SK-N-SH (cell line): Measurements from ENCODE around the gene AFF1. TPM values are rescaled to one million over a fixed set of nuclear protein-coding genes. Genes with fewer than 3 reads are reported as not detected.

Source experiments
- CTCF ChIA-PET: fragments of 300-600, 350-600 bp; formaldehyde crosslinking; extraction: SDS; loops from one replicate; lab custom pipeline; 2021; lab: Yijun Ruan, JAX
- POLR2A ChIA-PET: fragments of 350-600 bp; sonication (Branson Sonifier 250); formaldehyde crosslinking; extraction: SDS; loops from one replicate; lab custom pipeline; 2020; ENCODE audit warnings: antibody characterized with exemption, inconsistent platforms; lab: Yijun Ruan, JAX
- DNase-seq: peaks from one replicate; pipeline ENCODE4 v3.0.0; 2012
- H2AFZ ChIP-seq: fragments of 200-600 bp; sonication (generic); 2 replicates; pipeline ENCODE4 v1.8.1; 2016; ENCODE audit warnings: antibody characterized with exemption, mild to moderate bottlenecking, low read depth
- H3F3A ChIP-seq: fragments of 200-600 bp; sonication (generic); replicated peaks from 2 replicates; pipeline ENCODE3; 2016; ENCODE audit warnings: antibody characterized with exemption, mild to moderate bottlenecking; ENCODE audit not compliant: insufficient read depth
- H3K27ac ChIP-seq, 2 experiments: fragments of 200-500 bp in 1 of 2; fragments of 200-600 bp in 1 of 2; sonication (Bioruptor generic) in 1 of 2; sonication (generic), shearing (Covaris generic) in 1 of 2; 2 replicates each; pipeline versions ENCODE4 v1.5.1 to v1.6.1; 2014 to 2016; ENCODE audit warnings: low read depth in 2 of 2, inconsistent platforms in 1 of 2, low read length in 1 of 2, mild to moderate bottlenecking in 1 of 2, mixed read lengths in 1 of 2
- H3K27me3 ChIP-seq: fragments of 200-600 bp; sonication (generic), shearing (Covaris generic); 2 replicates; pipeline ENCODE4 v1.6.1; 2016; ENCODE audit warnings: mixed run types; ENCODE audit not compliant: insufficient read depth
- H3K36me3 ChIP-seq, 2 experiments: fragments of 200-500 bp in 1 of 2; fragments of 200-600 bp in 1 of 2; sonication (Bioruptor generic) in 1 of 2; sonication (generic) in 1 of 2; replicated peaks in 1 of 2; 2 replicates each; pipeline versions ENCODE3 to v1.5.1; 2014 to 2016; ENCODE audit warnings: low read length in 1 of 2, mild to moderate bottlenecking in 1 of 2; ENCODE audit not compliant: insufficient read depth in 2 of 2, control insufficient read depth in 1 of 2
- H3K4me1 ChIP-seq, 2 experiments: fragments of 200-500 bp in 1 of 2; fragments of 200-600 bp in 1 of 2; sonication (Bioruptor generic) in 1 of 2; sonication (generic), shearing (Covaris generic) in 1 of 2; 2 replicates each; pipeline versions ENCODE4 v1.5.1 to v1.6.1; 2014 to 2016; ENCODE audit warnings: low read depth in 1 of 2, low read length in 1 of 2, mixed run types in 1 of 2; ENCODE audit not compliant: insufficient read depth in 2 of 2, control insufficient read depth in 1 of 2
- H3K4me2 ChIP-seq: fragments of 200-600 bp; sonication (generic), shearing (Covaris generic); 2 replicates; pipeline ENCODE4 v1.6.1; 2017; ENCODE audit warnings: mixed run types
- H3K4me3 ChIP-seq, 2 experiments: fragments of 200-500 bp in 1 of 2; fragments of 200-600 bp in 1 of 2; sonication (Bioruptor generic) in 1 of 2; sonication (generic), shearing (Covaris generic) in 1 of 2; 2 replicates each; pipeline versions ENCODE4 v1.5.1 to v1.8.1; 2014 to 2016; ENCODE audit warnings: low read depth in 2 of 2, inconsistent platforms in 1 of 2, low read length in 1 of 2, mild to moderate bottlenecking in 1 of 2, mixed read lengths in 1 of 2, moderate library complexity in 1 of 2
- H3K79me2 ChIP-seq: fragments of 200-600 bp; sonication (generic); 2 replicates; pipeline ENCODE4 v1.8.1; 2017; ENCODE audit warnings: mild to moderate bottlenecking; ENCODE audit not compliant: insufficient read depth
- H3K9ac ChIP-seq: fragments of 200-600 bp; sonication (generic); 2 replicates; pipeline ENCODE4 v1.6.1; 2017; ENCODE audit warnings: mixed run types
- H3K9me2 ChIP-seq: fragments of 200-600 bp; sonication (generic); 2 replicates; pipeline ENCODE4 v1.6.1; 2017; ENCODE audit warnings: mixed run types
- H3K9me3 ChIP-seq: fragments of 200-600 bp; sonication (generic); 2 replicates; pipeline ENCODE4 v1.6.1; 2017; ENCODE audit warnings: mixed run types, mild to moderate bottlenecking, moderate library complexity
- H4K20me1 ChIP-seq: fragments of 200-600 bp; sonication (generic); 2 replicates; pipeline ENCODE4 v1.6.1; 2017; ENCODE audit warnings: mild to moderate bottlenecking, mixed run types; ENCODE audit not compliant: insufficient read depth
- CHD2 ChIP-seq: fragments of 150-350 bp; IDR thresholded peaks from 2 replicates; pipeline ENCODE4 v1.6.1; 2018; ENCODE audit warnings: low read length; ENCODE audit not compliant: partially characterized antibody
- ELF1 ChIP-seq: IDR thresholded peaks from 2 replicates; pipeline ENCODE4 v1.4.0; 2012
- FOSL2 ChIP-seq: IDR thresholded peaks from 2 replicates; pipeline ENCODE4 v1.4.0; 2012; ENCODE audit warnings: low read depth, mild to moderate bottlenecking, moderate library complexity, borderline replicate concordance
- FOXJ3 ChIP-seq: sonication (generic); formaldehyde crosslinking; IDR thresholded peaks from 2 replicates; pipeline ENCODE4 v1.5.1; 2020; ENCODE audit warnings: mild to moderate bottlenecking, missing genetic modification reagents
- FOXM1 ChIP-seq: IDR thresholded peaks from 2 replicates; pipeline ENCODE4 v1.4.0; 2012; ENCODE audit warnings: low read depth, mild to moderate bottlenecking
- GABPA ChIP-seq: IDR thresholded peaks from 2 replicates; pipeline ENCODE4 v1.4.0; 2012; ENCODE audit warnings: low read depth, mild to moderate bottlenecking
- GATA2 ChIP-seq: sonication (generic); formaldehyde crosslinking; IDR thresholded peaks from 2 replicates; pipeline ENCODE4 v1.5.0; 2020; ENCODE audit warnings: mild to moderate bottlenecking, missing genetic modification reagents
- JUND ChIP-seq: IDR thresholded peaks from 2 replicates; pipeline ENCODE4 v1.4.0; 2012
- MEF2A ChIP-seq: IDR thresholded peaks from 2 replicates; pipeline ENCODE4 v1.4.0; 2012; ENCODE audit warnings: low read depth, borderline replicate concordance
- MXI1 ChIP-seq: IDR thresholded peaks from 2 replicates; pipeline ENCODE4 v1.6.1; 2012; ENCODE audit warnings: mild to moderate bottlenecking, low read depth, low read length, improper control_type of control experiment
- NFIC ChIP-seq: IDR thresholded peaks from 2 replicates; pipeline ENCODE4 v1.4.0; 2012; ENCODE audit warnings: borderline replicate concordance
- NRF1 ChIP-seq: IDR thresholded peaks from 2 replicates; pipeline ENCODE4 v1.6.1; 2012; ENCODE audit warnings: low read depth, mild to moderate bottlenecking, low read length
- PBX3 ChIP-seq: IDR thresholded peaks from 2 replicates; pipeline ENCODE4; 2012
- RAD21 ChIP-seq: IDR thresholded peaks from 2 replicates; pipeline ENCODE4 v1.6.1; 2012; ENCODE audit warnings: mild to moderate bottlenecking, low read length
- RCOR1 ChIP-seq: fragments of 150-350 bp; IDR thresholded peaks from 2 replicates; pipeline ENCODE4 v1.6.1; 2017; ENCODE audit warnings: antibody characterized with exemption, low read length
- RFX5 ChIP-seq: IDR thresholded peaks from 2 replicates; pipeline ENCODE4 v1.6.1; 2012; ENCODE audit warnings: mild to moderate bottlenecking, improper control_type of control experiment, low read length
- SMC3 ChIP-seq: IDR thresholded peaks from 2 replicates; pipeline ENCODE4 v1.6.1; 2012; ENCODE audit warnings: low read depth, low read length, improper control_type of control experiment
- TAF1 ChIP-seq: IDR thresholded peaks from 2 replicates; pipeline ENCODE4 v1.6.1; 2012; ENCODE audit warnings: low read depth, mild to moderate bottlenecking, low read length, moderate library complexity, borderline replicate concordance
- TEAD4 ChIP-seq: IDR thresholded peaks from 2 replicates; pipeline ENCODE4 v1.4.0; 2012; ENCODE audit warnings: mild to moderate bottlenecking, borderline replicate concordance; ENCODE audit not compliant: insufficient read depth
- USF1 ChIP-seq: IDR thresholded peaks from 2 replicates; pipeline ENCODE4 v1.4.0; 2012; ENCODE audit warnings: low read depth, borderline replicate concordance
- USF2 ChIP-seq: fragments of 150-350 bp; IDR thresholded peaks from 2 replicates; pipeline ENCODE4 v1.6.1; 2017; ENCODE audit warnings: antibody characterized with exemption, low read length, low read depth, borderline replicate concordance
- ZBTB33 ChIP-seq: IDR thresholded peaks from 2 replicates; pipeline ENCODE4 v1.4.0; 2012; ENCODE audit warnings: low read depth, borderline replicate concordance
- WGBS: methylation state at CpG from one replicate; pipeline ENCODE4 v1.1.6; 2017; ENCODE audit warnings: low lambda C conversion rate; 5-methylcytosine and 5-hydroxymethylcytosine counted together
- polyA plus RNA-seq, 3 experiments: library from polyadenylated mRNA; depleted of rRNA; stranded (reverse); fragments of >200 nt; gene quantifications; 2 replicates each; pipeline ENCODE4 v1.2.3, GENCODE V29; 2012

The AFF1 gene
- polyA plus RNA-seq, 1 of the 3 experiments (the other 2 are of a cell fraction): 2.7 TPM

- Histone ChIP-seq H3K9ac (no peak overlapping the region), H3F3A (peaks cover 12% of the 10 kb centered on the region), H3K36me3 (no peaks in the 10 kb centered on the region), H3K27me3 (no peaks in the 10 kb centered on the region), H3K9me2 (no peaks in the 10 kb centered on the region), H4K20me1 (no peaks in the 10 kb centered on the region), H3K4me1 (peaks cover 0 to 4% of the 10 kb centered on the region in 2 experiments; a peak in 2 of 4 replicates), H2AFZ (no peak overlapping the region), H3K9me3 (no peaks in the 10 kb centered on the region), H3K4me3 (no peak overlapping the region), H3K4me2 (no peak overlapping the region)
- CTCF ChIA-PET: interaction anchor here (0.7 to 1.1 kb wide), 3 partner anchors 11 to 190 kb away, joined by 3 read pairs; partner anchors contain the start of gene AFF1
- POLR2A ChIA-PET: no interaction called here
- WGBS: 85% methylated on average over 11 of the region's 11 CpGs
- TF ChIP-seq RAD21: no peak
- no peak for TF ChIP-seq GABPA
- no peak for TF ChIP-seq PBX3
- no peak for TF ChIP-seq ELF1
- TF ChIP-seq CHD2: no peak
- no peak for TF ChIP-seq MXI1
- TF ChIP-seq FOXJ3 (CRISPR knock-in tag): no peak
- TF ChIP-seq GATA2: no peak
- TF ChIP-seq, all 33 proteins: peak for 0
- H3K27ac ChIP-seq: no peak overlapping the region
- no peak for DNase-seq
- H3K79me2 ChIP-seq: no peaks in the 10 kb centered on the region
These were observed 25.0 kb downstream of the AFF1 start for GRCh38 chr4:86959588-86960500.

GRCh38 chr4:86960557-86960961 is 25.7 kb downstream of the AFF1 start:
- H3K27ac ChIP-seq: no peak overlapping the region
- H4K20me1 ChIP-seq: no peaks in the 10 kb centered on the region
- H3K36me3 ChIP-seq: no peaks in the 10 kb centered on the region
- ChIA-PET POLR2A (no interaction called here), CTCF (interaction anchor here (1.1 to 1.3 kb wide), 2 partner anchors 10 to 18 kb away, joined by 3 read pairs; no protein-coding TSS in a partner anchor)
- H3K4me1 ChIP-seq: peaks cover 0 to 4% of the 10 kb centered on the region in 2 experiments; a peak in 2 of 4 replicates
- no peaks in the 10 kb centered on the region for H3K9me2 ChIP-seq
- no peak overlapping the region for H3K9ac ChIP-seq
- no peak overlapping the region for H2AFZ ChIP-seq
- peaks cover 12% of the 10 kb centered on the region for H3F3A ChIP-seq
- H3K79me2 ChIP-seq: no peaks in the 10 kb centered on the region
- no peak overlapping the region for H3K4me3 ChIP-seq
- H3K9me3 ChIP-seq: no peaks in the 10 kb centered on the region
- no peak for DNase-seq
- no peaks in the 10 kb centered on the region for H3K27me3 ChIP-seq
- H3K4me2 ChIP-seq: no peak overlapping the region
- WGBS: 69% methylated on average over 2 of the region's 2 CpGs
- no peak for TF ChIP-seq NFIC
- no peak for TF ChIP-seq FOXJ3 (CRISPR knock-in tag)
- TF ChIP-seq ZBTB33: no peak
- TF ChIP-seq USF1: no peak
- no peak for TF ChIP-seq MXI1
- TF ChIP-seq RAD21: no peak
- TF ChIP-seq NRF1: no peak
- no peak for TF ChIP-seq RFX5
- no peak for TF ChIP-seq JUND
- no peak for TF ChIP-seq FOSL2
- TF ChIP-seq MEF2A: no peak
- no peak for TF ChIP-seq FOXM1
- no peak for TF ChIP-seq SMC3
- TF ChIP-seq RCOR1: no peak
- TF ChIP-seq TAF1: no peak
- TF ChIP-seq PBX3: no peak
- no peak for TF ChIP-seq USF2
- TF ChIP-seq TEAD4: no peak
